ENCODE measurements around the gene DYTN.

DYTN gene

DNA sequence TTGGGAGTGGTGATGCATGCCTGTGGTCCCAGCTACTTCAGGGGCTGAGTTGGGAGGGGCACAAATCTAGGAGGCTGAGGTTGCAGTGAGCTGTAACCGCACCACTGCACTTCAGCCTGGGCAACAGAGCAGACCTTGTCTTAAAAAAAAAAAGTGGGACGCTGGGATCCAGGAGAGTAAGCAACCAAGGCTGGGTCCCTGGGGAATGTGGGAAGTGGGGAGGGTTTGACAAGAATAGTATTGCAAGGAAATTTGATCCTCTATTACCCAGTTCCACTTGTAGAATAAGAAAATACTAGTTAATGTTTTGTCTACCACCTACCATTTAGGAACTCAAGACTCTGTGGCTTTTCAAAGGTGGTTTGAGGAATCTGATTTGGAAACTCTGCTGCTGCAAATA lies 21.1 kb upstream of the DYTN start:
- H3K27ac ChIP-seq, result no peak overlapping the region
- TF ChIP-seq CTCF (conservative IDR thresholded peaks at IDR 0.05), result no peak

GRCh38 chr2:206736935-206737334 lies 18.7 kb upstream of the DYTN start:
- TF ChIP-seq CTCF (conservative IDR thresholded peaks at IDR 0.05), result no peak

GRCh38 chr2:206733341-206733740 lies 15.1 kb upstream of the DYTN start:
- TF ChIP-seq CTCF (conservative IDR thresholded peaks at IDR 0.05), result no peak
- H3K27ac ChIP-seq, result no peak overlapping the region

More at GRCh38 chr2:206736935-206737334, 18.7 kb upstream of the DYTN start:
- no peak overlapping the region for H3K27ac ChIP-seq

GRCh38 chr2:206728277-206729199 lies 10.3 kb upstream of the DYTN start:
- no peak for TF ChIP-seq CTCF (conservative IDR thresholded peaks at IDR 0.05)
- no peak overlapping the region for H3K27ac ChIP-seq

DNA sequence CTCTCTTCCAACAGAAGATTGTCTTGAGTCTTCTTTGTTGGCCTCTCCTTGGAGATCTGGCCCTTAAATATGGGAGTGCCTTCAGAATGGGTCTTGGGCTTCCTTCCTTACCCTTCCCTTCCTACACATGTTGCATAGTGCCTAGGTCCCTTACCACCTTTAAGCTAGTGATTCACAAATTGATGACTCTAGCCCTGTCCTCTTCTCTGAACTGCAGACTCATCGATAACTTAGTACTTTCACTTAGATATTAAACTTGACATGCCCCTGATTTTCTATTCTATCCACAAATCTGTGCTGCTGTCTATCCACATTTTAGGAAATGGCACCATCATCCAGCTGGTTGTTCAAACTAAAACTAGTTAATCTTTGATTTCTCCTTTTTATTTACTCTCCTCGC lies 9.1 kb upstream of the DYTN start:
- no peak for TF ChIP-seq CTCF (conservative IDR thresholded peaks at IDR 0.05)
- H3K27ac ChIP-seq, result no peak overlapping the region

DNA sequence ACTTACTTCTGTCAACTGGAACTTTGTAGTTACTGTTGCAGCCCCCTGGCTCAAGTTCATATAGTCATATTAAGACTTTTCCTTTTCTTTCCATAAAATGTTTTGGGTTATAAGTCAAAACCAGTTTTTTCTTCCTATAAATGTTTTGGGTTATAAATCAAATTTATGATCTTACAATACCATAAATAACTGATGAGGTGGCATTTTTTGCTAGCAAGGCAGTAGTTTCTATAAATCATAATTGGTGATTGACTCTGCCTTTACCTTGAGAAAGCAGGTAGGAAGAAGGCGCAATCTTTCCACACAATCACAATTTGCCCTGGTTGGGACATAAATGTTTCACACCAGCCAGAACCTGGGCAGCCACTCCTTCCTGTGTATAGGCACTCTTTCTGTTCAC lies 5.1 kb upstream of the DYTN start:
- no peak for TF ChIP-seq CTCF (conservative IDR thresholded peaks at IDR 0.05)
- H3K27ac ChIP-seq, result no peak overlapping the region

GRCh38 chr2:206721256-206721920 lies 3.2 kb upstream of the DYTN start:
- TF ChIP-seq CTCF (conservative IDR thresholded peaks at IDR 0.05), result no peak
- no peak overlapping the region for H3K27ac ChIP-seq
